LNCAP (cell line): Measurements from ENCODE around the gene PAIP2.

Experiments used
- TF ChIP-seq, protein P1 (sequence below): fragments of 450-650 bp; IDR thresholded peaks from 2 replicates; pipeline ENCODE4 v1.5.1; 2017; ENCODE audit warnings: mild to moderate bottlenecking

Gene PAIP2

DNA sequence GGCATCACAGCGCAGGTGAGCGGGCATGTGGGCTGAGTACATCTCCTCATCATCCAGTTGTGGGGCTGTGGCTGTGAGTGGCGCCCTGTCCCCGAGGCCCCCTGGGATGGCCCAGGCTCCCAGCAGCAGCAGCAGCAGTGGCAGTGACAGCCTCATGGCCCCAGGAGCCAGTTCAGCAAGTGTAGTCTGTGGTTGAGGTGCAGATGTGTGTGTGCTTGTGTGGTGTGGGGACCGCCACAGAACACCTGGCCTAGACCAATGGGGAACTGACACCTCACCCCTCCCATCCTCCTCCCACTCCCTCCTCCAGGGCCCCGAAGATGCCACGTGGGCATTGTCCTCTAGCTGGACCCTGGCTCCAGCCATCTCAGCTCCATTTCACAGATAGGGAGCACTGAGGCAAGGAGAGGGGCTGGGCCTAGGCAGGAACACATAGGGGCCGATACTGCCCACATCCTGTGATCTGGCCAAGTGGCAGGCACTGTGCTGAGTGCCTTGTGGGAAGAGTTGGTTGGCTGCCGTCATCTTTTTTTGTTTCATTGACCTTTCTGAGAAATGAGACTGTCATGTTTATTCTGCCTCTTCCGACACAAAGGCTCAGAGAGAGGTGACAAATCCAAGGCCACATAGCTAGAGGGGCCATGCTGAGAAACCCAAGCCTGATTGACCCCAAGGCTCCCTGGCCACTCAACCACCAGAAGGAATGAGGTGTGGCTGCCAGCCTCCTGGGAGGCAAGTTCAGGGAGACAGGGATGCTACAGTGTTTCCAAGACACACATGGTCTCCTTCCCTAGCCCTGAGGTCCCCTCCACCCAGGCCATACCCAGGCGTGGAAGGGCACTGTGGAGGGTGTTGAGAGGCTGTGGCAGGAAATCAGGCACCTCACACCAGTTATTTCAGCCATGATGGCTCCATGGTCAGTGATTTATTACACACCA is 48.3 kb downstream of the PAIP2 start, which contains the start of gene MZB1:
MZB1 (minus strand) TSS at position 213 of the 938 bp plus-strand sequence; CDS start at position 156, 57 bp downstream.
- TF ChIP-seq, protein P1, sequence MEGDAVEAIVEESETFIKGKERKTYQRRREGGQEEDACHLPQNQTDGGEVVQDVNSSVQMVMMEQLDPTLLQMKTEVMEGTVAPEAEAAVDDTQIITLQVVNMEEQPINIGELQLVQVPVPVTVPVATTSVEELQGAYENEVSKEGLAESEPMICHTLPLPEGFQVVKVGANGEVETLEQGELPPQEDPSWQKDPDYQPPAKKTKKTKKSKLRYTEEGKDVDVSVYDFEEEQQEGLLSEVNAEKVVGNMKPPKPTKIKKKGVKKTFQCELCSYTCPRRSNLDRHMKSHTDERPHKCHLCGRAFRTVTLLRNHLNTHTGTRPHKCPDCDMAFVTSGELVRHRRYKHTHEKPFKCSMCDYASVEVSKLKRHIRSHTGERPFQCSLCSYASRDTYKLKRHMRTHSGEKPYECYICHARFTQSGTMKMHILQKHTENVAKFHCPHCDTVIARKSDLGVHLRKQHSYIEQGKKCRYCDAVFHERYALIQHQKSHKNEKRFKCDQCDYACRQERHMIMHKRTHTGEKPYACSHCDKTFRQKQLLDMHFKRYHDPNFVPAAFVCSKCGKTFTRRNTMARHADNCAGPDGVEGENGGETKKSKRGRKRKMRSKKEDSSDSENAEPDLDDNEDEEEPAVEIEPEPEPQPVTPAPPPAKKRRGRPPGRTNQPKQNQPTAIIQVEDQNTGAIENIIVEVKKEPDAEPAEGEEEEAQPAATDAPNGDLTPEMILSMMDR = no peak

DNA sequence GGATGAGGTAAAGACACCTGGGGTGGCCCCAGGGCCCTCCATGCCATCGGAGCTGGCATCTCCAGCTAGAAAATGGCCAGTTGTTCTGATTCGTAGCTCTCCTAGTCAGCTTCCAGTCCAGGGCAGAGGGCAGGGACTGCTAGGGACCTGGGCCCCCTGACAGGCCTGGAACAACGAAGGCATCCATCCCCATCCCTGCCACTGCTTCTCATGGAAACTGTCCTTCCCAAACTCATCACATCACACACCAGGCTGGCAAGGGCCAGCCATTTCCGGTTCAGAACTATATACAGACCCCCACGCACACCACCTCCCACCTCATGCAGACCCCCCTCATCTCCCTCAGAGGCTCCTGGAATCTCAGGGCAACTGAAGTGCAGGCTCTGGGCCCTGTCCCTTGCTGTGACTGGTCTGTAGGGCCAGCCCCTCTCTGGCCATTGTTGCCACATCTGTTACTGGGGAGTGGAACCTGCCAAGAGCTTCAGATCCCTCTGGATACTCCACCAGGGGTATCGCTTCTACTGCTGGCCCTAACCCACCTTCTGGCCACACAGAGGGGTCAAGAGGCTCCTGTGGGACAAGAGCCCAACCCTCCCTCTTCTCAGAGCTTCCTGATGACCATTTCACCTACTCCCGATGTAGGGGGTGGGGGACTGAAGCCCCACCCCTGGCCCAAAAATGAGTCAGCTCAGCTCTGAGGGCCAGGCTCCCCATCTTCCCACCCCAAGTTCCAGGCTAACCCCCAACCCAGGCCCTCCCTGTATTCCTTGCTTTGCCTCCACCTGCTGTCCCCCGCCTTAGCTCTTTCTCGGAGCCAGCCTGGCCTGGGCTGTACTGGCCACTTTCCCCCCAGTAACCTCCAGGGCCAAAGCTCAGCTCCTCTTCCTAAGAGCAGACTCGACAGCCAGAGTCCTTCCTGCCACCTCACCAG is 49.2 kb downstream of the PAIP2 start:
- TF ChIP-seq, protein P1 = no peak

DNA sequence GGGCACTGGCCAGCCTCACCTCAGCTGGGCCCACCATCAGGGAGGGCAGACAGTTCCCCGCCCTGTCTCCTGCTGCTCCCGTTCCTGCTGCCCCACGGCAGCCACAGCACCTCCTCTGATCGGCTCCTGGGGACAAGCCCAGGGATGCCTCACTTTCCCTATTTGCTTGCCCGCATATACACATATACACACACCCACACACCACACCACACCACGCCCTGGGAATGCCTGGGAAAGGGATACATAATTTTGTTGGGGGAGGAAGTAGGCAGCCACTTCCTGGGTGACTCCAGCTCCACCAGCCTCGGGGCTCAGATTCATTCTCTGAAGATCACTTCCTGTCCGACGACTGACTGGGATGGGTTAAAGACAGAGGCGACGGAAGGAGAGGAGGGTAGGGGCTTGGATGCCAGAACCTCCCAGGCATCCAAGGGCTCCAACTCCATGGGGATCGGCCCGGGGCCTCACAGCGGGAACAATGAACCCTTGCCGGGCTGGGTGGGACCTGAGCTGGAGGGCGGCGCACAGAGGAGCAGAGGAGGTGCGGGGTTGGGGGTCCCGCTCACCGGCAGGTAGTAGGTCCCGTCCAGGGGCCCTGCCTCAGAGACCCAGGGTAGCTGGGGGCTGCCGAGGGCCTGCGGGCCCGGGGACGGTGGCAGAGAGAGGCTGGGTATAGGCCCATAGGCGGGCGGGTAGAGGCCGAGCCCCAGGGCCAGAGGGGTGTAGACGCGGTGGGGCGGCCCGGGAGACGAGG is 50.1 kb downstream of the PAIP2 start:
- TF ChIP-seq, protein P1 = no peak

DNA sequence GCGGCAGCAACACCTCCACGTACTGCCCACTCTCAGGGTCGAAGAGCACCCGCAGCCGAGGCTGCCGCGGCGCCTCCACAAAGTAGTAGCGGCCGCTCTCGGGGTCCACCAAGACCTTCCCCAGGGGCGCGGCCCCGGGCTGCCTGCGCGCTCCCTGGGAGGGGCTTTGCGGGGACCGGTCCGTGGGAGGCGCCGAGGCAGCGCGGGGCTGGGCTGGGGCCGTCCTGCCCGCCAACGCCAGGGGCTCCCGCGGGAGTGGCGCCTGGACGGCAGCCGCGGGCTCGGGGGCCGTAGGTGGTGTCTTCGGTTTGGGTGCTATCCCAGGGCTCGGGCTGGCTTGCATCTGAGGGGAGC is 50.6 kb downstream of the PAIP2 start:
- TF ChIP-seq, protein P1 = no peak

DNA sequence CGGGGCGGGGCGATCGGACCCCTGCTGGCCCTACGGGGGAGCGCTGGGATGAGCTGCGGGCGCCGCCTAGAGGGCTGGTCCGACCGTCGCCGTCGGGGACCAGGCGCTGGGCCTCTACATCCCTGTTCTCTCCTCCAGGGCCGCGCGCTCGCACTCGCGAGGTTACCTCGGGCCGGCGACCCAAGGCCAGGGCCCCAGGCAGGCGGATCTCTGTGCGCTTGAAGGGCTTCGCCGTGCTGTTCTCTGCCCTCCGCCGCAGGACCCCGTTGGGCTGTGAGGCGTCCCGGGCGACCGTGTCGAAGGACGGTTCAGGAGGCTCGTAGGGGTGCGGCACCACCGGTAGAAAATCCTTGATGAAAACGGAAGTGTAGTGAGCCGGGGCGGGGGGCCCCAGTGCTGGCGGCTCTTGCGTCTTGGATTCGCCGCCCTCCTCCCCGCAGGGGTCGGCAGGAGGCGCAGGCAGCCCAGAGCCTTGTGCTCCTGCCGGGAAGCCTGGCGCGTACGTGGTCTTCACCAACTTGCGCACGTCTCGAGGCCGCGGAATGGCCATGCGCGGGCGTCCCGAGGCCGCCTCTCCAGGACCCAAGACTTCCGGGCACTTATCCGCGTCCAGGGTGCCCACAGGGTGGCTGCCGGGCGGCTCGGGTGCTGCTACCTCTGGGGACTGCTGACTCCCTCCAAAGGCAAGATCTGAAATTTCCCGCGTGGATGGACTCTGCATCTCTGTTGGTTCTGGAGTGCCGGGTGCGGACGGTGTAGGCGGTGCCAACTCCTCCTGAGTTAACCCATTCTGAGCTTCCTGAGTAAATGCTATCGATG is 51.2 kb downstream of the PAIP2 start:
- TF ChIP-seq, protein P1 = no peak

DNA sequence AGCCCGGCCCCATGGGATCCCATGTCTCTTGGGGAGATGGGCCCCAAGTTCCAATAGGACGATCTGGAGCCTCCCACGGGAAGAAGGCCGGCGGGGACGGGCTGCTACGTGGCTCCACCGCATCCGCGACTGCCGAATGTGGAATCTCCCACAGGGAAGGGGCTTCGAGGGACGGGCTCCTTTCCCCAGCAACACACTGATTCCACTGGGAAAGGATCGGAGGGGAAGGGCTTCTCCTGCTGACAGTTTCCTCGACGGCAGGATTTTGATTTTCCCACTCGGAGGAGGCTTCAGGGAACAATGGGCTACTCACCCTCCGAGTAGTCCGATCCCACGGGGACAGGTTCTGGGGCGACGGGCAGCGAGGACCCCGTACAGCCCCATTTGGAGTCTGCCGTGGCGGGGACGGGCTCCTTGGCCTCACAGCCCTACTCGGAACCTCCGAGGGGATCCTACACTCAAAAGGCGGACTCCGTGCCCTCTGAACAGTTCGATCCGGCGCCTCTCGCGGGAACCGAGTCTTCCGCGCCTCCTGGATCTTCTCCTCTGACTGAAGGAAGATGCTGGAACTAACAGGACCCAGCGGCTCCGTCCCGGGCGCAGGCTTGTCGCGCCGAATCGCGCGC is 52.0 kb downstream of the PAIP2 start:
- TF ChIP-seq, protein P1 = no peak
